Keratinocyte (primary cell): Measurements from ENCODE around the gene PERP. TPM values are rescaled to one million over a fixed set of nuclear protein-coding genes. Genes with fewer than 3 reads are reported as not detected.

Source experiments
- DNase-seq: peaks from one replicate; pipeline ENCODE4 v3.0.0-alpha.2; 2011; ENCODE audit warnings: low read depth, missing footprints, low spot score
- FAIRE-seq: peaks from 2 replicates; lab custom pipeline; 2011; peaks lifted over from hg19 to GRCh38; lab: Jason Lieb, UNC
- H2AFZ ChIP-seq: 2 replicates; pipeline ENCODE4 v1.6.0; 2012; ENCODE audit warnings: low read length, control low read depth, inconsistent platforms; ENCODE audit not compliant: control insufficient read depth
- H3K27ac ChIP-seq: 2 replicates; pipeline ENCODE4 v1.5.1; 2011; ENCODE audit warnings: low read length; ENCODE audit not compliant: control insufficient read depth, insufficient read depth
- H3K27me3 ChIP-seq: 3 replicates; pipeline ENCODE4 v1.6.0; 2011; ENCODE audit warnings: low read length; ENCODE audit not compliant: control insufficient read depth, insufficient read depth; ENCODE audit errors: extremely low read depth
- H3K36me3 ChIP-seq, 2 experiments: 2 replicates in 1 of 2; 3 replicates in 1 of 2; pipeline ENCODE4 v1.5.1; 2011; ENCODE audit warnings: low read length in 2 of 2, mild to moderate bottlenecking in 1 of 2; ENCODE audit not compliant: control insufficient read depth in 2 of 2, insufficient read depth in 2 of 2; ENCODE audit errors: extremely low read depth in 1 of 2
- H3K4me1 ChIP-seq: 3 replicates; pipeline ENCODE4 v1.5.1; 2011; ENCODE audit warnings: low read length; ENCODE audit not compliant: control insufficient read depth, insufficient read depth; ENCODE audit errors: extremely low read depth
- H3K4me2 ChIP-seq: 3 replicates; pipeline ENCODE4 v1.6.0; 2011; ENCODE audit warnings: low read depth, low read length; ENCODE audit not compliant: control insufficient read depth, insufficient read depth; ENCODE audit errors: extremely low read depth
- H3K4me3 ChIP-seq, 3 experiments: fragments of 200-600 bp in 1 of 3; sonication (generic) in 1 of 3; 2 replicates in 2 of 3; 3 replicates in 1 of 3; pipeline ENCODE4 v1.5.1; 2011 to 2016; ENCODE audit warnings: low read length in 3 of 3, mild to moderate bottlenecking in 3 of 3, control low read depth in 2 of 3, inconsistent platforms in 1 of 3, low read depth in 1 of 3, mixed read lengths in 1 of 3, mixed run types in 1 of 3, moderate library complexity in 1 of 3; ENCODE audit not compliant: control insufficient read depth in 2 of 3, insufficient read depth in 2 of 3; ENCODE audit errors: extremely low read depth in 1 of 3
- H3K79me2 ChIP-seq: 2 replicates; pipeline ENCODE4 v1.6.0; 2012; ENCODE audit warnings: low read length; ENCODE audit not compliant: control insufficient read depth, insufficient read depth
- H3K9ac ChIP-seq: 3 replicates; pipeline ENCODE4 v1.6.0; 2011; ENCODE audit warnings: low read length; ENCODE audit not compliant: control insufficient read depth, insufficient read depth; ENCODE audit errors: extremely low read depth
- H3K9me1 ChIP-seq: 3 replicates; pipeline ENCODE4 v1.6.0; 2011; ENCODE audit warnings: low read length; ENCODE audit not compliant: control insufficient read depth, insufficient read depth; ENCODE audit errors: extremely low read depth
- H3K9me3 ChIP-seq: 2 replicates; pipeline ENCODE4 v1.5.1; 2012; ENCODE audit warnings: low read depth, low read length; ENCODE audit not compliant: control insufficient read depth
- H4K20me1 ChIP-seq: 3 replicates; pipeline ENCODE4 v1.6.0; 2011; ENCODE audit warnings: low read length; ENCODE audit not compliant: control insufficient read depth, insufficient read depth; ENCODE audit errors: extremely low read depth
- CTCF ChIP-seq, 3 experiments: IDR thresholded peaks in 1 of 3; conservative IDR thresholded peaks in 1 of 3; optimal IDR thresholded peaks in 1 of 3; 2 replicates in 2 of 3; 3 replicates in 1 of 3; pipeline versions ENCODE3 to v1.5.1; 2011; ENCODE audit warnings: low read length in 3 of 3, mild to moderate bottlenecking in 3 of 3, moderate library complexity in 2 of 3, control low read depth in 1 of 3, inconsistent platforms in 1 of 3; ENCODE audit not compliant: insufficient read depth in 2 of 3; ENCODE audit errors: extremely low read depth in 1 of 3
- EZH2 ChIP-seq: IDR thresholded peaks from one replicate; pipeline ENCODE4 v1.6.1; 2012; ENCODE audit warnings: inconsistent platforms, mild to moderate bottlenecking, low read length, moderate library complexity
- dilution Hi-C: fragments of 300-500 bp; cut with MboI; formaldehyde crosslinking; loops from one replicate; pipeline ENCODE4 v1.7.0; 2020; ENCODE audit warnings: low sequenced_read_pairs; ENCODE audit not compliant: extremely low pct_ligation_motif_present
- polyA plus RNA-seq, 5 experiments: library from polyadenylated mRNA; depleted of rRNA in 3 of 5; stranded (reverse) in 3 of 5; stranded (forward) in 1 of 5; unstranded in 1 of 5; fragments of >200 nt; gene quantifications; 1 replicate in 1 of 5; 2 replicates in 3 of 5; 3 replicates in 1 of 5; pipeline versions ENCODE4 v1.2.1 to v1.2.3, GENCODE V29; 2011 to 2012; ENCODE audit warnings: missing spikeins in 2 of 5, low read depth in 1 of 5, low replicate concordance in 1 of 5

Gene PERP
- polyA plus RNA-seq, 1 donor (not counting 4 experiments of a cell fraction or from before 2014, with no cell fraction given), result 525 TPM

DNA sequence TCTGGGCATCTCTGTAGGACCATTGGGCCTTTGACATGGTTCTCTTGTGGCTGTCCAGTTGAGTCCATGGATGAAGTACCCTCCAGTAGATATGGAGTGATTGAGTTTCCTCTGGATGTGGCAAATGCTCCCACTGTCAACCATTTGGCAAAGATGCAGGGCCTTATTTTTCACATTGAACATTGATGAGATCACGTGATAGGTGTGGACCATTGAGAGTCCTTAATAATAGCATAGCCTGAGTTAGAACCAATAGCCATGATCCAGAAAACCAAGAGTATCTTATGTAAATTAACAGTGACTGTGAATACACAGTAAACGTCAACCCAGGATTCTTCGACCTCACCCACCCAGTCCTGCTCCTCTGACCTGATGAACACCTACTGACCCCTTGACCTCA is 3.0 kb upstream of the PERP start:
- TF ChIP-seq CTCF (optimal IDR thresholded peaks at IDR 0.05 in 1 of 3, IDR thresholded peaks at IDR 0.05 in 1 of 3, conservative IDR thresholded peaks at IDR 0.05 in 1 of 3; ENCODE audit: extremely low read depth in 1 of 3, insufficient read depth in 2 of 3, low read length in 3 of 3) (no peak), EZH2 (no peak)
- FAIRE-seq (no peak), DNase-seq (no peak)
- Histone ChIP-seq H3K27me3 (no peaks in the 10 kb centered on the region), H3K4me2 (no peak overlapping the region), H4K20me1 (no peaks in the 10 kb centered on the region), H3K27ac (no peak overlapping the region), H3K9me3 (no peaks in the 10 kb centered on the region), H2AFZ (no peak overlapping the region), H3K4me1 (peaks cover 18% of the 10 kb centered on the region), H3K36me3 (no peaks in the 10 kb centered on the region), H3K9ac (no peak overlapping the region), H3K79me2 (peaks cover 21% of the 10 kb centered on the region), H3K4me3 (no peak overlapping the region), H3K9me1 (no peaks in the 10 kb centered on the region)
- dilution Hi-C loops, result no loop called here

DNA sequence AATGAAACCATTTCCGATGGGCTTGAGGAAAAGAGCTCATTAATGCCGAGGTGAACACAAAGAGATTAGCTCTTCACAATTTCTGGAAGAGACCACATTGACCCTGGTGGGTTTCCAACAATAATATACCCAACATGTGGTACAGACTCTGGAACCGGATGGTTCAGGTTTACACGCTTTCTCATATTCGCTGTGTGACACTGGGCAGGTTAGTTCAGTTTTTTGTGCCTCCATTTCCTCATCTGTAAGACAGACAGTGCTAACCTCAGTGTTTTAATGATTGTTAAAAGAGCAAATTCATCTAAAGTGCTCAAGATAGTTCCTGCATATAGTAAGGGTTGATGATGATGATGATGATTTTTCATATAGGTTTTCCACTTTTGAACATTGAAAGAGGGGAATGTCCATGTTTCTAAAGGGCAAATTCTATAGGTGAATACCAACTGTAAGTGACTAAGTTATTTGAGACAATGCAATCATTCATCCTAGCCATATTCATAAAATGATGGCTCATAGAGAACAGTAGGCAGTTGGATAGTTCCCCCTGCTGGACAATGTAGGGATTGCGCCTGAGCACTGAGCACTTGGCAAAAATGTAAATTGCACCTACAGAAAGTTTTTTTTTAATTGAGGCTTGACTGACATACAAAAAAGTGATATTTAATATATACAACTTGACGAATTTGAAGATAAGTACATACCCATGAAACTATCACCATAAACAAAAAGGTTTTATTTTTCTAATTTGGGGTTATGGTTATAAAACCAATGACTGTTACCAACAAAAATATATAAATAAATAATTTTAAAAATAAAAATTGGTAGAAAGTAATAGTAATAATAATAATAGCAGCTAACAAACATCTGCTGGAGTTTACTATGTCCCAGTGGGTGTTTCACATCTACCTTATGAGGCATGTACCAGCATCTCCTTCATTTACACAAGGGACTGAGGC is 2.1 kb upstream of the PERP start:
- Histone ChIP-seq H3K4me1 (peaks cover 18% of the 10 kb centered on the region), H3K9me1 (no peaks in the 10 kb centered on the region), H3K27ac (peak overlapping the region; percentile 100), H4K20me1 (no peaks in the 10 kb centered on the region), H3K27me3 (no peaks in the 10 kb centered on the region), H2AFZ (peak overlapping the region; percentile 88), H3K4me3 (peak overlapping the region in 2 of 3 experiments; percentile 43 to 86), H3K79me2 (peaks cover 30% of the 10 kb centered on the region), H3K36me3 (no peaks in the 10 kb centered on the region), H3K9ac (peak overlapping the region; percentile 100), H3K4me2 (peak overlapping the region; percentile 98), H3K9me3 (no peaks in the 10 kb centered on the region)
- no peak for DNase-seq
- dilution Hi-C loops, result no loop called here
- TF ChIP-seq CTCF (optimal IDR thresholded peaks at IDR 0.05 in 1 of 3, IDR thresholded peaks at IDR 0.05 in 1 of 3, conservative IDR thresholded peaks at IDR 0.05 in 1 of 3; ENCODE audit: extremely low read depth in 1 of 3, insufficient read depth in 2 of 3, low read length in 3 of 3), result peak; percentile 81 to 85 (median 84)
- no peak for TF ChIP-seq EZH2
- FAIRE-seq, result peak; percentile 74
